Fibroblast of lung (primary cell): ENCODE results near the gene SLC25A51.

Experiments
- EZH2 ChIP-seq: IDR thresholded peaks from 2 replicates; pipeline ENCODE4 v1.5.1; 2012; ENCODE audit warnings: low read length, control low read depth, mild to moderate bottlenecking; ENCODE audit errors: missing control alignments
- TF ChIP-seq, protein P1 (sequence below), 2 donors: IDR thresholded peaks in 1 of 2; conservative IDR thresholded peaks in 1 of 2; 1 replicate in 1 of 2; 2 replicates in 1 of 2; pipeline ENCODE4 v1.5.1; 2011 to 2012; ENCODE audit warnings: low read length in 2 of 2, control low read depth in 1 of 2, inconsistent platforms in 1 of 2, low read depth in 1 of 2, mild to moderate bottlenecking in 1 of 2

DNA sequence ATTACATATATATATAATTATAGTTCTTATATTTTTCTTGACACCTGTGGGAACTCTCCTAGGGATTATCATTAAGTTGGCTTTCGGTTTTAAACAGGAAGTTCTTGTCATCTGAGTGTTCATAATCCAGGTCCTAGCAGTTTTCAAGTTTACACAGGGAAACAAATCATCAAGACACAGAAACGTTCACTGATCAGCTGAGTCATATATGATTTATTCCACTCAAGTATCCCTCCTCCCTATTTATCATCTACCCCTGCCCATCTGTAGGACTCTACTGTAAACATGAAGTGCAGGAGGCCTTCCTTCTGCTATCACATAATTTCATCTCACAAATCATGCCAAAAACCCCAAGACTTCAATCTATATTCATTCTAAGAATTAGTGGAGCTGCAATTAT lies 6.3 kb downstream of the SLC25A51 start:
- TF ChIP-seq, protein P1, sequence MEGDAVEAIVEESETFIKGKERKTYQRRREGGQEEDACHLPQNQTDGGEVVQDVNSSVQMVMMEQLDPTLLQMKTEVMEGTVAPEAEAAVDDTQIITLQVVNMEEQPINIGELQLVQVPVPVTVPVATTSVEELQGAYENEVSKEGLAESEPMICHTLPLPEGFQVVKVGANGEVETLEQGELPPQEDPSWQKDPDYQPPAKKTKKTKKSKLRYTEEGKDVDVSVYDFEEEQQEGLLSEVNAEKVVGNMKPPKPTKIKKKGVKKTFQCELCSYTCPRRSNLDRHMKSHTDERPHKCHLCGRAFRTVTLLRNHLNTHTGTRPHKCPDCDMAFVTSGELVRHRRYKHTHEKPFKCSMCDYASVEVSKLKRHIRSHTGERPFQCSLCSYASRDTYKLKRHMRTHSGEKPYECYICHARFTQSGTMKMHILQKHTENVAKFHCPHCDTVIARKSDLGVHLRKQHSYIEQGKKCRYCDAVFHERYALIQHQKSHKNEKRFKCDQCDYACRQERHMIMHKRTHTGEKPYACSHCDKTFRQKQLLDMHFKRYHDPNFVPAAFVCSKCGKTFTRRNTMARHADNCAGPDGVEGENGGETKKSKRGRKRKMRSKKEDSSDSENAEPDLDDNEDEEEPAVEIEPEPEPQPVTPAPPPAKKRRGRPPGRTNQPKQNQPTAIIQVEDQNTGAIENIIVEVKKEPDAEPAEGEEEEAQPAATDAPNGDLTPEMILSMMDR (conservative IDR thresholded peaks at IDR 0.05 in 1 of 2, IDR thresholded peaks at IDR 0.05 in 1 of 2; ENCODE audit: low read depth in 1 of 2, low read length in 2 of 2) = no peak
- no peak for TF ChIP-seq EZH2
